Activated CD4-positive, alpha-beta T cell treated with anti-CD3 and anti-CD28 coated beads, Interleukin-2, amount 10 ng/mL, durations not matched to agents 7 days and 5 days (primary cell): ENCODE measurements around the gene RIIAD1. TPM values are rescaled to one million over a fixed set of nuclear protein-coding genes. Genes with fewer than 3 reads are reported as not detected.
"Not testable (repeated sequence)": the region's sequence is repeated elsewhere in the genome, so short reads cannot be mapped to it uniquely, and the experiment has no call there.

ENCODE experiments used
- CTCF ChIA-PET: fragments of 350-600 bp; sonication (Branson Sonifier 250); formaldehyde crosslinking; loops from one replicate; lab custom pipeline; 2021; ENCODE audit warnings: antibody characterized with exemption; lab: Charles Lee
- POLR2A ChIA-PET: fragments of 350-600 bp; sonication (Branson Sonifier 250); formaldehyde crosslinking; loops from one replicate; lab custom pipeline; 2021; ENCODE audit warnings: antibody characterized with exemption; lab: Charles Lee
- DNase-seq: peaks from one replicate; pipeline ENCODE4 v3.0.0-alpha.2; 2020
- H3K27ac Mint-ChIP-seq: one replicate; pipeline ENCODE4 v1.8.0; 2021; ENCODE audit warnings: mild to moderate bottlenecking, moderate library complexity, mixed read lengths
- H3K27me3 Mint-ChIP-seq: one replicate; pipeline ENCODE4 v1.8.0; 2021; ENCODE audit warnings: mixed read lengths
- H3K36me3 Mint-ChIP-seq: one replicate; pipeline ENCODE4 v1.8.0; 2021; ENCODE audit warnings: low read depth, mixed read lengths
- H3K4me1 Mint-ChIP-seq: one replicate; pipeline ENCODE4 v1.8.0; 2021; ENCODE audit warnings: mixed read lengths
- H3K4me3 Mint-ChIP-seq: one replicate; pipeline ENCODE4 v1.8.0; 2021; ENCODE audit warnings: mild to moderate bottlenecking, moderate library complexity, mixed read lengths
- H3K9me3 Mint-ChIP-seq: one replicate; pipeline ENCODE4 v1.8.0; 2021; ENCODE audit warnings: mixed read lengths
- total RNA-seq, 2 experiments: library from RNA; stranded (reverse); gene quantifications; one replicate each; pipeline ENCODE4 v1.2.3, GENCODE V29; 2021

Gene RIIAD1
- total RNA-seq, 2 experiments from 2014 or later, result not detected

DNA sequence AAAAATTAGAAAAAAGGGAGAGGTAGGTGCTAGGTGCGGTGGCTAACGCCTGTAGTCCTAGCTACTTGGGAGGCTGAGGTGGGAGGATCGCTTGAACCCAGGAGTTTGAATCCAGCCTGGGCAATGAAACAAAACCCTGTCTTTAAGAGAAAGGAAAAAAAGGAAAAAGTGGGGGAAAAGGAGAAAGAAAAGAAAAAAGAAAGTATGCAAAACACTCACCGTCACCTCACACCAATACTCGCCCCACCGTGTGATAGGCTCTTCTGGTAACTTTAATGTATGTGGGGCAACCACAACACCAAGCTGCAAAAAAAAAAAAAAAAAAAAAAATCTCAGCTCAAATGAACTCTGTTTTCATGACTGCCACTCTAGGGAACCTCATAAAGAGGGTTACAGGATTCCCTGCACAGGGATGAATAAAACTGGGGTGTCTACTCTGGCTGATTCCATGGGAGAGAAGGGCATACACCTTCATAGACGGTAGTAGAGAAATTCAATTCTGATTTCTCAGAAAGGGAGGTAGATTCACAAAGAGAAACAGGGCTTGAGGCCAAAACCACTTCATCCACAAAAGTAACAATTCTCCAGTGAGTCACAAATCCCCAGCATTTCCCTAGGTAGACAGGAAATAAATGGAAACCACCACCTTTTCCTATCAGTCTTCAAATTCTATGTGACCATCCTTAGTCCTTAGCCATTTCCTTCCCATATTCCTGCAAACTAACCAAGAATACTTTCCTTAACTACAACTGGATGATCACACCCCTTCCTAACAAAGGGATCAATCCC is 39.5 kb downstream of the RIIAD1 start:
- peaks cover 28% of the 10 kb centered on the region for H3K36me3 Mint-ChIP-seq
- H3K27me3 Mint-ChIP-seq, result no peaks in the 10 kb centered on the region
- POLR2A ChIA-PET, result no interaction called here
- no peaks in the 10 kb centered on the region for H3K9me3 Mint-ChIP-seq
- CTCF ChIA-PET, result interaction anchor here (0.9 kb wide), 1 partner anchor 13 kb away, joined by 4 read pairs; no protein-coding TSS in a partner anchor
- H3K4me3 Mint-ChIP-seq, result peak overlapping the region; percentile 30
- H3K27ac Mint-ChIP-seq, result no peak overlapping the region
- H3K4me1 Mint-ChIP-seq, result peaks cover 48% of the 10 kb centered on the region
- no peak for DNase-seq

DNA sequence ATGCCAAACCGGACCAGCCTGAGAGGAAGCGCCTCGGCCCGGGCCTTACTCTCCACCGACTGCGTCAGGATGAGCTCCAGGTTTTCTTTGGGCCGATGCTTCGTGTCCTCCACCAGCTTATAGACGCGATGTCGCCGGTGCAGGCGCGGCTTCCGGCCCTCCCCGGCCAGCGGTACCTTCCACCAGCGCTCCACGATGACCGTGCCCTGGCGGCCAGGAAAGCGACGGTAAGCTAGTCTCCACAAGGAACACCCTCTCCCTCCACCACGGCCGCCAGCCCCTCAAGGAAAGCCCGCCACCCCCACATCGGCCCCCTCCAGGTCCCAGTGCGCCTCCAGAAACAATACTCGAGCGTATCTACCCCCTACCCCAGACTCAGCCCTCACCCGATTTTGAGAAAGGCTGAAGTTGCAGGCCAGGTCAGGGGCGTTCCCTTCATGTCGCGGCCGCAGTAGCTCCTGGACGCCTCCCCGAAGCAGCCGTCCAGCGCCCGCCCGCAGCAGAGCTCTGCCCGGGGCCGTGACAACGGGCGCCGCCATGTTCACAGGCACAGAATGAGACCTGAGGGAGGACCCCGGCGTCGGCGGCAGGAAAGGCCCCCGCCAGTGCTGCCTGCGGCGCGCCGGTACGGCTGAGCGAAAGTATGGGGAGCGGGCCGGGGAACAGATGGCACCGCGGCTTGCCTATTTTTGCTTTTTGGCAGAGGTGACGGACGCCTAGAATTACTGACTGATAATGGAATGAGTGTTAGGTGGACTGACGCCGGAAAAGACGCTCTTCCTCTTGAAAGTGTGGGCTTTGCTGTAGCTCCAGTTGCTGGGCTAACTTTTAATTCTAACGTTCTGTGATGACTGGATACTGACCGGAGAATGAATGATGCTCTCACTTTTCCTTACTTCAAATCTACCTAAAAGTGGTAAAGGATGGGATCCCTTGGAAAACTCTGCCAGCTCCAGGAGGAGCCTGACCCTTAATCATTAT is 41.9 kb downstream of the RIIAD1 start, which contains the start of gene MRPL9:
Gene MRPL9 (minus strand): TSS at position 556 of the 981 bp plus-strand sequence. CDS start 17 bp downstream, at position 539.
- Mint-ChIP-seq H3K9me3 (no peaks in the 10 kb centered on the region), H3K4me3 (peak within 1 kb of the TSS; percentile 87), H3K27ac (peak within 1 kb of the TSS; percentile 97), H3K4me1 (peaks cover 41% of the 10 kb centered on the region), H3K36me3 (peaks cover 21% of the 10 kb centered on the region), H3K27me3 (no peaks in the 10 kb centered on the region)
- DNase-seq, result peak; percentile 88
- CTCF ChIA-PET, result interaction anchor here (0.6 to 1.8 kb wide), 10 partner anchors 9 to 221 kb away, joined by 3 to 8 read pairs (median 3); no protein-coding TSS in a partner anchor
- POLR2A ChIA-PET, result interaction anchor here (0.6 kb wide), 2 partner anchors 94 to 283 kb away, joined by 3 read pairs; no protein-coding TSS in a partner anchor

DNA sequence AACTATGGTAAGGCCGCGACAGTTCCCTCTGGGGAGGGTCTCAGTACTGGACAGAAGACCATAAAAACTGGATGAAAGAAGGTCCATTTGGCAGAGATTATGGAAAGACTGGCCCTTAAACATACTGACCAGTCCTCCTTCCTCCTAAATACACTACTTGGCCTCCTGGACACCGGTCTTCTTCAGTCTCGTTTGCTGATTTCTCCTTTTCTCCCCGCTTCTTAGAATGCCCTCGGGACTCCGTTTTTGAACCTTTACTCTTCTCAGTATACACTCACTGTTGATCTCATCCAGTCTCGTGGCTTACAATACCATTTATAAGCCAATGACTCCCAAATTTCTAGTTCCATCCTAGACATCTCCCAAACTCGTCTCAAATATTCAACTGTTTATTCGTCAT is 42.7 kb downstream of the RIIAD1 start:
- CTCF ChIA-PET, result interaction anchor here (1.0 to 1.2 kb wide), 2 partner anchors 39 to 66 kb away, joined by 3 read pairs; no protein-coding TSS in a partner anchor
- Mint-ChIP-seq H3K36me3 (peaks cover 21% of the 10 kb centered on the region), H3K27ac (peak overlapping the region; percentile 97), H3K4me3 (peak overlapping the region; percentile 87), H3K9me3 (no peaks in the 10 kb centered on the region), H3K4me1 (peaks cover 45% of the 10 kb centered on the region), H3K27me3 (no peaks in the 10 kb centered on the region)
- POLR2A ChIA-PET, result no interaction called here
- no peak for DNase-seq

DNA sequence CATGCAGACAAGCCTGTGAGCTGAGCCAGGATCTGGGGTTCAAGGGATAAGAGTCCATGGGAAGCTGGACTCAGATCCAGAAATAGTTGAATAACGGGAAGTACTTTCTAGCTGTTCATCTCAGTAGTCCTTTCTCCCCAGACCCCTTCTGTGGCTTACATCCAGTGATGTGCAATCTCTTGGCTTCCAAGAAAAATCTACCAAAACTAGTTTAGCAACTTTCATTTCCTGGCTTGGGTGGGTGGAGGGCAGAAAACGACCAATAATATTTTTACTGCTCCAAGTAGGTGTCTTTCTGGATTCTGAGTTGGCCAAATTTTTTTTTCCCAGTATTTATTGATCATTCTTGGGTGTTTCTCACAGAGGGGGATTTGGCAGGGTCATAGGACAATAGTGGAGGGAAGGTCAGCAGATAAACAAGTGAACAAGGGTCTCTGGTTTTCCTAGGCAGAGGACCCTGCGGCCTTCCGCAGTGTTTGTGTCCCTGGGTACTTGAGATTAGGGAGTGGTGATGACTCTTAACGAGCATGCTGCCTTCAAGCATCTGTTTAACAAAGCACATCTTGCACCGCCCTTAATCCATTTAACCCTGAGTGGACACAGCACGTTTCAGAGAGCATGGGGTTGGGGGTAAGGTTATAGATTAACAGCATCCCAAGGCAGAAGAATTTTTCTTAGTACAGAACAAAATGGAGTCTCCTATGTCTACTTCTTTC is 47.2 kb downstream of the RIIAD1 start:
- POLR2A ChIA-PET, result not testable (repeated sequence)

DNA sequence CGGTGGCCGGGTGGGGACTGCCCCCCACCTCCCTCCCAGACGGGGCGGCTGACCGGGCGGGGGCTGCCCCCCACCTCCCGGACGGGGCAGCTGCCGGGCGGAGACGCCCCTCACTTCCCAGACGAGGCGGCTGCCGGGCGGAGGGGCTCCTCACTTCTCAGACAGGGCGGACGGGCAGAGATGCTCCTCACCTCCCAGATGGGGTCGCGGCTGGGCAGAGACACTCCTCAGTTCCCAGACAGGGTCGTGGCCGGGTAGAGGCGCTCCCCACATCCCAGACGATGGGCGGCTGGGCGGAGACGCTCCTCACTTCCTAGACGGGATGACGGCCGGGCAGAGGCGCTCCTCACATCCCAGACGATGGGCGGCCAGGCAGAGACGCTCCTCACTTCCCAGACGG is 47.9 kb downstream of the RIIAD1 start:
- DNase-seq, H3K36me3 Mint-ChIP-seq, POLR2A ChIA-PET, H3K9me3 Mint-ChIP-seq, CTCF ChIA-PET, H3K27ac Mint-ChIP-seq, H3K27me3 Mint-ChIP-seq, H3K4me3 Mint-ChIP-seq: not testable (repeated sequence)
- peaks cover 18% of the 10 kb centered on the region for H3K4me1 Mint-ChIP-seq

More for the DNA sequence above, 47.2 kb downstream of the RIIAD1 start:
- not testable (repeated sequence) for H3K9me3 Mint-ChIP-seq, H3K27me3 Mint-ChIP-seq, H3K36me3 Mint-ChIP-seq, H3K27ac Mint-ChIP-seq, H3K4me3 Mint-ChIP-seq, DNase-seq
- peaks cover 25% of the 10 kb centered on the region for H3K4me1 Mint-ChIP-seq
- CTCF ChIA-PET, result interaction anchor here (0.5 kb wide), 1 partner anchor 20 kb away, joined by 3 read pairs; no protein-coding TSS in a partner anchor

DNA sequence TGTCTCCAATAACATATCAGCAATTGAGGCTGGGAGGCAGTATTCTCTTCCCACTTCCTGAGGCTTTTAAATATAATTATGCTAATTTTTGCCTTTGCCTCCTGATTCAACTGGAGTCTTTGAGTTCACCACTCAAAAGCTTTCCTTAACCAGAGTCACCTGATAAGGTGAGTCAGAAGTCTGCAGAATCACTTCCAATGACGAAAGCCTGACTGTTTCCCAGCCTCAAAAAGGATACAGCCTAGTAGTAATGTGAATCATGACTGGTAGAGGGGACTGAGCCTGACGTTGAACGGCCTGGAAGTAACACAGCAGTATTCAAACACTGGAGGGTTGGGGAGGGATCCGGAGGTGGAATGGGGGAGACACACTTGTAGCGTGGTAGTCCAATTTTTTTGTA is 52.4 kb downstream of the RIIAD1 start:
- peaks cover 10% of the 10 kb centered on the region for H3K36me3 Mint-ChIP-seq
- ChIA-PET POLR2A (no interaction called here), CTCF (interaction anchor here (0.9 to 1.2 kb wide), 2 partner anchors 14 to 16 kb away, joined by 3 read pairs; no protein-coding TSS in a partner anchor)

DNA sequence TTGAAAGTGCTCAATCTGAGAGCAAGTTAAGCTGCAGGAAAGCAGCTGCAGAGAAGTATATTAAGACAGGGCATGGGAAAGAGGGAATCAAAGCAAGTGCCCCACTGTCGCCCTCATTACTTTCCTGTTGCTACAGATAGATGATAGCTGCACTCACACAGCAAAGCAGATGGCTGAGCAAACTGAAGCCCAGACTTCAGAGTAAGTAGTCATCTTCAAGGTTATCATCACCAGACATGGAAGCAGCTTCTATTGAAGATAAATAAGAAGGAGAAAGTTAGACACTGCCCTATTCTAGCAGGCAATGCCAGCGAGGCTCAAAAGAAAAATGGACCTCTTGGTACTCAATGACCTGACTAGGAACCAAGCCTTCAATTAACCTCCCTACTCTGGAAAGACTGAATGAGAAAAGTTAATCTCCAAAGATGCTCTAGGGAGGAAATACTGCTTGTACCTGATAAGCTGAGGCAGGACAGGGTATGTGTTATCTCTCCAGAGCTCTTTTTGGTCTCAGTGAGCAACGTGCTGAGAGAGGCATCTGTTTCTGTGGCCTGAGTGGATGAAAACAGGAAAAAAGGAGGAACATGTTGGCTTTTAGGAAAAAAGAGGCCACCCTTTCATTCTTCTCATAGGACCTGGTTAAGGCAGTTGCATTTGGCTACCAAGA is 53.1 kb downstream of the RIIAD1 start:
- CTCF ChIA-PET, result interaction anchor here (0.9 to 1.6 kb wide), 4 partner anchors 10 to 21 kb away, joined by 3 to 10 read pairs (median 4); no protein-coding TSS in a partner anchor
- Mint-ChIP-seq H3K9me3 (no peaks in the 10 kb centered on the region), H3K4me1 (no peaks in the 10 kb centered on the region), H3K27me3 (no peaks in the 10 kb centered on the region), H3K4me3 (no peak overlapping the region), H3K36me3 (peaks cover 16% of the 10 kb centered on the region), H3K27ac (no peak overlapping the region)
- DNase-seq, result no peak
- POLR2A ChIA-PET, result no interaction called here

More for the DNA sequence above, 52.4 kb downstream of the RIIAD1 start:
- Mint-ChIP-seq H3K27ac (no peak overlapping the region), H3K9me3 (no peaks in the 10 kb centered on the region), H3K27me3 (no peaks in the 10 kb centered on the region), H3K4me1 (no peaks in the 10 kb centered on the region), H3K4me3 (no peak overlapping the region)
- DNase-seq, result no peak

DNA sequence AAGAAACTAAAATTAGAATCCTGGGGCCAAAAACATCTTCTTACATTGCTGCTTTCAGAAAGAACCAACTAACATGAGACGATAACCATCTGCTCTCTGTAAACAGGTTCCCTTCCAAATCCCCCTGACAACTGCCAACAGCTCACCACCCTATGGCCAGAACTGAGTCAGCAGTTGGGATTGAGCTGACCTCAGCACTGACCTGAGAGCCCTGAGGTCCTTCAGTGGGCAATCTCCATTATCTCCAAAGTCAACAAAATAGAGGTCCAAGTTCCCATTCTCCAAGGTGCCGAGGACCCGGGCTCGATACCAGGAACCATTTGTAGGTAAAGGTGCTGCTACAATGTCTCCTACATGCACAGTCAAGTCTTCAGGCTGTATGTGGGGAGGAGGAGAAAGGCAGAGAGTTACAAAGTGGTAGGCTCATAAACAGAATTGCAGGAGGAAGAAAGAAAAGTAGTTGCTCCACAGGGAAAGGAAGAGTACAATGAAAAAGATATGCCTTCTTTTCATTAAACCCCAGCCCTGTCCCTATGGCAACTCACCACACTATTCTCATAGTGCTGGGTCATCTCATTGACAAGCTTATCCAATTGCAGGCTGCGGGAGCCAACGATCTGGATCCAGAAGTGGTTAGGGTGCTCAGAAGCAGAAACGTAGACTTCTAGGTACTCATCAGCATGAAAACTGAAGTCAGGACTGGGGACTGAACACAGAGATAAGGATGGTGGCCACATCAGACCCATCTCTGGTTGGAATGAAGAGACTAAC is 54.8 kb downstream of the RIIAD1 start:
- DNase-seq, result no peak
- POLR2A ChIA-PET, result no interaction called here
- Mint-ChIP-seq H3K36me3 (peaks cover 16% of the 10 kb centered on the region), H3K4me1 (peaks cover 3% of the 10 kb centered on the region), H3K4me3 (no peak overlapping the region), H3K27me3 (no peaks in the 10 kb centered on the region), H3K27ac (no peak overlapping the region), H3K9me3 (no peaks in the 10 kb centered on the region)
- CTCF ChIA-PET, result interaction anchor here (1.2 to 1.6 kb wide), 4 partner anchors 8 to 60 kb away, joined by 3 to 10 read pairs (median 4); no protein-coding TSS in a partner anchor

DNA sequence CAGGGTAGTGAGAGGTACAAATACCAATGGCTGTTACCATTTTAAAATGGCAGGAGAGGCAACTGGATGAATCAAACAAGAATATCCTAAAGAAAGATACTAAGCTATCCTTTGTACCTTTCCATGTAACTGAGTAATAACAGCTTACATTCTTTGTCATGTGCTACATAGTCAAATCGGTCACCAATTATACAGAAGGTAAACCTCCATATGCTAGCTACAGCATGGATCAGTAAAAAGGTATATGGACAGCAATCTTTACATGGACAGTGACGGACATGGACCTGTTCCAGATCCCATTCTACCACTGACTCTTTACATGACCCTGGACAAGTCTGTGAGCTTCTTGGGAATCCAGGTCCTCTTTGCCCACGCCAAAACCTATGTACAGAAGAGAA is 55.3 kb downstream of the RIIAD1 start:
- CTCF ChIA-PET, result interaction anchor here (1.2 to 1.6 kb wide), 3 partner anchors 8 to 60 kb away, joined by 3 to 4 read pairs (median 4); no protein-coding TSS in a partner anchor
- peaks cover 19% of the 10 kb centered on the region for H3K36me3 Mint-ChIP-seq
- no peaks in the 10 kb centered on the region for H3K9me3 Mint-ChIP-seq
- H3K4me1 Mint-ChIP-seq, result peaks cover 3% of the 10 kb centered on the region
- no peak for DNase-seq
- no peak overlapping the region for H3K27ac Mint-ChIP-seq
- H3K4me3 Mint-ChIP-seq, result no peak overlapping the region
- POLR2A ChIA-PET, result no interaction called here
- H3K27me3 Mint-ChIP-seq, result no peaks in the 10 kb centered on the region

DNA sequence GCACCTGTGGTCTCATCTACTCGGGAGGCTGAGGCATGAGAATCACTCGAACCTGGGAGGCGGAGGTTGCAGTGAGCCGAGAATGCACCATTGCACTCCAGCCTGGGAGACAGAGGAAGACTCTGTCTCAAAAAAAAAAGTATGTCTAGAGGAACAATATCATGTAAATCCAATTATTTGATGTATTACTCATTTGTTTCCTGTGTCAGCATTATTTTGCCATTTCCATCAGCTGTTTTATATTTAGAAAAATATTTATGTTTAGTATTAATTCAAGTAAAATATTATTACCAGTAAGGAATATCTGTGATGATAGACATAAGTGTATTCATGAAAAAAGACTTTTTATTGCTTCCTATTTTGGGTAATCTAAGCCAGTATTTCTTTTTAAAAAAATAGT is 56.0 kb downstream of the RIIAD1 start:
- peaks cover 19% of the 10 kb centered on the region for H3K36me3 Mint-ChIP-seq
- POLR2A ChIA-PET, result no interaction called here
- peaks cover 3% of the 10 kb centered on the region for H3K4me1 Mint-ChIP-seq
- no peak overlapping the region for H3K4me3 Mint-ChIP-seq
- no peaks in the 10 kb centered on the region for H3K27me3 Mint-ChIP-seq
- H3K9me3 Mint-ChIP-seq, result no peaks in the 10 kb centered on the region
- CTCF ChIA-PET, result interaction anchor here (0.6 to 0.7 kb wide), 2 partner anchors 55 to 232 kb away, joined by 3 read pairs; no protein-coding TSS in a partner anchor
- H3K27ac Mint-ChIP-seq, result no peak overlapping the region
- no peak for DNase-seq
